ENCODE results near the gene IGFL1. TPM values are rescaled to one million over a fixed set of nuclear protein-coding genes. Genes with fewer than 3 reads are reported as not detected.
"Not testable (repeated sequence)": the region's sequence is repeated elsewhere in the genome, so short reads cannot be mapped to it uniquely, and the experiment has no call there.

The IGFL1 gene
- total RNA-seq, 4 donors from 2014 or later: 1.2 TPM; not detected in 3

- Histone ChIP-seq H3K9me3 (no peaks in the 10 kb centered on the region), H3K27ac (no peak overlapping the region), H3K4me3 (no peak overlapping the region), H3K4me1 (no peaks in the 10 kb centered on the region), H3K36me3 (no peaks in the 10 kb centered on the region), H3K27me3 (peaks cover 46% of the 10 kb centered on the region)
- TF ChIP-seq POLR2AphosphoS5 (IDR thresholded peaks at IDR 0.05): no peak
- no peak for TF ChIP-seq CTCF (IDR thresholded peaks at IDR 0.05)
- TF ChIP-seq EP300 (IDR thresholded peaks at IDR 0.05): no peak
- TF ChIP-seq POLR2A (IDR thresholded peaks at IDR 0.05): no peak
- 62 to 64% methylated on average over 6 of the region's 6 CpGs for WGBS, 2 donors (ENCODE audit: low coverage in 1 of 2)
- no peak for ATAC-seq
Measured at GRCh38 chr19:46239193-46240024, 9.9 kb downstream of the IGFL1 start.

- no peaks in the 10 kb centered on the region for H3K36me3 ChIP-seq
- 76 to 83% methylated on average over 4 of the region's 4 CpGs for WGBS, 2 donors (ENCODE audit: low coverage in 1 of 2)
- H3K27me3 ChIP-seq: peaks cover 59% of the 10 kb centered on the region
- H3K4me3 ChIP-seq: no peak overlapping the region
- no peak overlapping the region for H3K27ac ChIP-seq
- no peak for ATAC-seq
- no peaks in the 10 kb centered on the region for H3K4me1 ChIP-seq
- TF ChIP-seq CTCF (IDR thresholded peaks at IDR 0.05): no peak
- TF ChIP-seq POLR2A (IDR thresholded peaks at IDR 0.05): no peak
- no peak for TF ChIP-seq EP300 (IDR thresholded peaks at IDR 0.05)
- TF ChIP-seq POLR2AphosphoS5 (IDR thresholded peaks at IDR 0.05): no peak
- H3K9me3 ChIP-seq: no peaks in the 10 kb centered on the region
Measured at GRCh38 chr19:46240693-46241092, 11.2 kb downstream of the IGFL1 start.

- no peak for ATAC-seq
- TF ChIP-seq CTCF (IDR thresholded peaks at IDR 0.05) (no peak), POLR2AphosphoS5 (IDR thresholded peaks at IDR 0.05) (no peak), EP300 (IDR thresholded peaks at IDR 0.05) (no peak), POLR2A (IDR thresholded peaks at IDR 0.05) (no peak)
- H3K27me3 ChIP-seq: peaks cover 66% of the 10 kb centered on the region
- H3K27ac ChIP-seq: no peak overlapping the region
- H3K4me1 ChIP-seq: no peaks in the 10 kb centered on the region
- no peaks in the 10 kb centered on the region for H3K9me3 ChIP-seq
- WGBS, 2 donors (ENCODE audit: low coverage in 1 of 2): 26 to 42% methylated on average over 2 of the region's 2 CpGs
- H3K36me3 ChIP-seq: no peaks in the 10 kb centered on the region
- H3K4me3 ChIP-seq: no peak overlapping the region
Measured at GRCh38 chr19:46241626-46242025, 12.1 kb downstream of the IGFL1 start.

GRCh38 chr19:46243081-46243654 lies 13.6 kb downstream of the IGFL1 start:
- ATAC-seq, H3K36me3 ChIP-seq: not testable (repeated sequence)
- WGBS, 2 donors (ENCODE audit: low coverage in 1 of 2): 100% methylated on average over 2 of the region's 6 CpGs; no CpG with 5 or more reads in 1 of the 2 donors

GRCh38 chr19:46250076-46250735 lies 20.7 kb downstream of the IGFL1 start:
- Histone ChIP-seq H3K9me3 (no peaks in the 10 kb centered on the region), H3K27ac (no peak overlapping the region), H3K4me1 (no peaks in the 10 kb centered on the region), H3K36me3 (no peaks in the 10 kb centered on the region), H3K27me3 (peaks cover 44% of the 10 kb centered on the region), H3K4me3 (no peak overlapping the region)
- TF ChIP-seq CTCF (IDR thresholded peaks at IDR 0.05): no peak
- TF ChIP-seq POLR2A (IDR thresholded peaks at IDR 0.05): no peak
- TF ChIP-seq EP300 (IDR thresholded peaks at IDR 0.05): no peak
- no peak for TF ChIP-seq POLR2AphosphoS5 (IDR thresholded peaks at IDR 0.05)
- no peak for ATAC-seq
- WGBS, 2 donors (ENCODE audit: low coverage in 1 of 2): 38 to 51% methylated on average over 3 of the region's 3 CpGs

More at GRCh38 chr19:46243081-46243654, 13.6 kb downstream of the IGFL1 start:
- not testable (repeated sequence) for H3K4me3 ChIP-seq, H3K9me3 ChIP-seq, H3K27ac ChIP-seq, H3K4me1 ChIP-seq
- H3K27me3 ChIP-seq: peaks cover 66% of the 10 kb centered on the region

Data from gastroesophageal sphincter (tissue), 4 donors.